H1 (cell line): ENCODE measurements around the gene PTPRD. TPM values are rescaled to one million over a fixed set of nuclear protein-coding genes. Genes with fewer than 3 reads are reported as not detected.

ENCODE experiments used
- CTCF ChIA-PET: fragments of 300-600 bp; sonication (Branson Sonifier 250); formaldehyde crosslinking; loops from one replicate; lab custom pipeline; 2021; ENCODE audit not compliant: partially characterized antibody; lab: Charles Lee
- POLR2A ChIA-PET: fragments of 300-600 bp; sonication (Branson Sonifier 250); formaldehyde crosslinking; loops from one replicate; lab custom pipeline; 2021; ENCODE audit warnings: inconsistent platforms; ENCODE audit not compliant: partially characterized antibody; lab: Charles Lee
- DNase-seq, 2 experiments: peaks; one replicate each; pipeline versions ENCODE4 v3.0.0 to v3.0.0-alpha.2; 2010 to 2022; ENCODE audit warnings: low spot score in 2 of 2, low read depth in 1 of 2, mixed read lengths in 1 of 2
- FAIRE-seq: peaks from 2 replicates; lab custom pipeline; 2011; peaks lifted over from hg19 to GRCh38; lab: Jason Lieb, UNC
- H2AFZ ChIP-seq: 2 replicates; pipeline ENCODE4 v1.8.1; 2012; ENCODE audit warnings: low read length, inconsistent platforms
- H2AK5ac ChIP-seq: 2 replicates; pipeline ENCODE4 v1.6.1; 2013; ENCODE audit warnings: low read depth, low read length
- H2BK120ac ChIP-seq: replicated peaks from 2 replicates; pipeline ENCODE3; 2013; ENCODE audit warnings: low read depth, low read length, inconsistent platforms
- H2BK12ac ChIP-seq: 2 replicates; pipeline ENCODE4 v1.6.1; 2013; ENCODE audit warnings: low read depth, low read length
- H2BK15ac ChIP-seq: 2 replicates; pipeline ENCODE4 v1.6.1; 2013; ENCODE audit warnings: low read length
- H2BK20ac ChIP-seq: 2 replicates; pipeline ENCODE4 v1.6.1; 2013; ENCODE audit warnings: low read length
- H2BK5ac ChIP-seq: 2 replicates; pipeline ENCODE4 v1.6.1; 2013; ENCODE audit warnings: low read depth, low read length
- H3K14ac ChIP-seq: 2 replicates; pipeline ENCODE4 v1.6.1; 2013; ENCODE audit warnings: inconsistent platforms; ENCODE audit not compliant: insufficient read length
- H3K18ac ChIP-seq: 2 replicates; pipeline ENCODE4 v1.6.1; 2013; ENCODE audit warnings: low read length; ENCODE audit errors: extremely low read depth
- H3K23ac ChIP-seq: 2 replicates; pipeline ENCODE4 v1.6.1; 2013; ENCODE audit warnings: inconsistent platforms; ENCODE audit not compliant: insufficient read length
- H3K23me2 ChIP-seq: 2 replicates; pipeline ENCODE4 v1.6.1; 2013; ENCODE audit warnings: low read depth, low read length
- H3K27ac ChIP-seq: 2 replicates; pipeline ENCODE4 v1.6.1; 2011; ENCODE audit warnings: low read depth, low read length, inconsistent platforms
- H3K27me3 ChIP-seq, 4 experiments: replicated peaks in 1 of 4; 1 replicate in 1 of 4; 2 replicates in 3 of 4; pipeline versions ENCODE4 v1.6.1 to v1.8.1; 2011 to 2013; ENCODE audit warnings: low read length in 3 of 4, mild to moderate bottlenecking in 3 of 4, inconsistent platforms in 2 of 4, mixed read lengths in 2 of 4, moderate library complexity in 1 of 4; ENCODE audit not compliant: control insufficient read depth in 3 of 4, insufficient read depth in 3 of 4; ENCODE audit errors: extremely low read depth in 1 of 4
- H3K36me3 ChIP-seq, 4 experiments: 2 replicates each; pipeline versions ENCODE4 v1.6.1 to v1.8.1; 2011 to 2013; ENCODE audit warnings: mild to moderate bottlenecking in 4 of 4, low read length in 3 of 4, moderate library complexity in 2 of 4, control low read depth in 1 of 4, inconsistent platforms in 1 of 4; ENCODE audit not compliant: insufficient read depth in 4 of 4, control insufficient read depth in 2 of 4
- H3K4ac ChIP-seq: replicated peaks from 2 replicates; pipeline ENCODE3; 2013; ENCODE audit warnings: low read length, low read depth, mixed read lengths, inconsistent platforms; ENCODE audit not compliant: insufficient read length
- H3K4me1 ChIP-seq, 4 experiments: replicated peaks in 1 of 4; 1 replicate in 1 of 4; 2 replicates in 3 of 4; pipeline versions ENCODE4 v1.6.1 to v1.8.1; 2011 to 2013; ENCODE audit warnings: low read length in 3 of 4, inconsistent platforms in 2 of 4, mixed read lengths in 1 of 4; ENCODE audit not compliant: insufficient read depth in 4 of 4, control insufficient read depth in 3 of 4
- H3K4me2 ChIP-seq, 2 experiments: 2 replicates each; pipeline versions ENCODE4 v1.6.1 to v1.8.1; 2011 to 2013; ENCODE audit warnings: low read depth in 2 of 2, low read length in 2 of 2, control low read depth in 1 of 2, inconsistent platforms in 1 of 2, mild to moderate bottlenecking in 1 of 2; ENCODE audit not compliant: insufficient read depth in 1 of 2
- H3K4me3 ChIP-seq, 4 experiments: fragments of 200-600, 300-600 bp in 1 of 4; sonication (generic), shearing (Covaris generic), sonication (Bioruptor Twin) in 1 of 4; 2 replicates each; pipeline versions ENCODE4 v1.5.1 to v1.8.1; 2011 to 2016; ENCODE audit warnings: low read length in 4 of 4, low read depth in 3 of 4, control low read depth in 2 of 4, inconsistent platforms in 2 of 4, mild to moderate bottlenecking in 2 of 4, mixed read lengths in 1 of 4, moderate library complexity in 1 of 4; ENCODE audit not compliant: insufficient read depth in 2 of 4; ENCODE audit errors: extremely low read depth in 1 of 4
- H3K56ac ChIP-seq: replicated peaks from 2 replicates; pipeline ENCODE3; 2013; ENCODE audit warnings: low read depth, mild to moderate bottlenecking, mixed read lengths, low read length, inconsistent platforms; ENCODE audit not compliant: insufficient read length
- H3K79me1 ChIP-seq: 2 replicates; pipeline ENCODE4 v1.6.1; 2013; ENCODE audit warnings: low read depth, low read length, control low read depth
- H3K79me2 ChIP-seq, 2 experiments: 2 replicates each; pipeline versions ENCODE4 v1.6.1 to v1.8.1; 2012 to 2013; ENCODE audit warnings: low read length in 2 of 2, mild to moderate bottlenecking in 2 of 2, inconsistent platforms in 1 of 2; ENCODE audit not compliant: insufficient read depth in 2 of 2, control insufficient read depth in 1 of 2
- H3K9ac ChIP-seq, 4 experiments: replicated peaks in 1 of 4; 1 replicate in 1 of 4; 2 replicates in 3 of 4; pipeline versions ENCODE4 v1.6.1 to v1.8.1; 2011 to 2013; ENCODE audit warnings: low read depth in 3 of 4, low read length in 3 of 4, control low read depth in 2 of 4, mild to moderate bottlenecking in 2 of 4, moderate library complexity in 2 of 4, inconsistent platforms in 1 of 4; ENCODE audit errors: extremely low read depth in 1 of 4
- H3K9me3 ChIP-seq, 2 experiments: 2 replicates each; pipeline versions ENCODE4 v1.6.1 to v1.8.1; 2012 to 2013; ENCODE audit warnings: mild to moderate bottlenecking in 2 of 2, moderate library complexity in 2 of 2, control low read depth in 1 of 2, inconsistent platforms in 1 of 2, low read depth in 1 of 2, low read length in 1 of 2, mixed read lengths in 1 of 2; ENCODE audit not compliant: insufficient read depth in 2 of 2
- H4K20me1 ChIP-seq, 2 experiments: replicated peaks in 1 of 2; 2 replicates each; pipeline versions ENCODE3 to v1.8.1; 2011 to 2013; ENCODE audit warnings: inconsistent platforms in 2 of 2, low read length in 2 of 2, mild to moderate bottlenecking in 1 of 2; ENCODE audit not compliant: insufficient read depth in 2 of 2, control insufficient read depth in 1 of 2
- H4K5ac ChIP-seq: 2 replicates; pipeline ENCODE4 v1.6.1; 2013; ENCODE audit warnings: low read length, low read depth, mixed read lengths, inconsistent platforms; ENCODE audit not compliant: insufficient read length
- H4K8ac ChIP-seq: 2 replicates; pipeline ENCODE4 v1.8.0; 2013; ENCODE audit warnings: mild to moderate bottlenecking, moderate library complexity, low read length, inconsistent platforms; ENCODE audit not compliant: insufficient read depth; ENCODE audit errors: extremely low read depth
- H4K91ac ChIP-seq: replicated peaks from 2 replicates; pipeline ENCODE3; 2013; ENCODE audit warnings: low read length, mixed read lengths, inconsistent platforms; ENCODE audit not compliant: insufficient read length
- RXRA ChIP-seq: IDR thresholded peaks from 2 replicates; pipeline ENCODE4 v1.6.1; 2011; ENCODE audit warnings: low read depth, mild to moderate bottlenecking, low read length, moderate library complexity; ENCODE audit not compliant: insufficient read depth
- SP1 ChIP-seq: IDR thresholded peaks from 2 replicates; pipeline ENCODE4 v1.6.1; 2011; ENCODE audit warnings: low read depth, low read length
- WGBS, 2 experiments: shearing (Covaris generic) in 1 of 2; methylation state at CpG; one replicate each; pipeline versions ENCODE4 v1.1.6 to v1.1.7; 2013 to 2015; ENCODE audit warnings: low lambda C conversion rate in 2 of 2, mixed read lengths in 2 of 2, inconsistent platforms in 1 of 2, low coverage in 1 of 2, missing lambda C conversion rate in 1 of 2; ENCODE audit not compliant: insufficient replicate concordance in 2 of 2, insufficient coverage in 1 of 2, insufficient read length in 1 of 2; ENCODE audit errors: extremely low coverage in 1 of 2, missing lambda C conversion rate in 1 of 2; 5-methylcytosine and 5-hydroxymethylcytosine counted together
- polyA plus RNA-seq, 7 experiments: library from polyadenylated mRNA; depleted of rRNA in 3 of 7; stranded (reverse) in 5 of 7; unstranded in 2 of 7; fragments of >200 nt in 5 of 7; fragments of 200-250 nt in 2 of 7; gene quantifications; 1 replicate in 5 of 7; 2 replicates in 1 of 7; 4 replicates in 1 of 7; pipeline versions ENCODE4 v1.2.1 to v1.2.3, GENCODE V29; 2011 to 2013; ENCODE audit warnings: missing spikeins in 2 of 7, mixed read lengths in 2 of 7
- total RNA-seq: library from RNA; stranded (reverse); fragmentation: NEBNext Ultra II Directional; extraction: Animal tissue kit (Norgen Biotek cat#: 25700); gene quantifications from 2 replicates; pipeline ENCODE4 v1.2.1, GENCODE V29; 2021

Gene PTPRD
- total and polyA plus RNA-seq, 2 of the 8 experiments (the other 6 are each of a cell fraction or from before 2014, with no cell fraction given) = 17.2 to 77.0 TPM

GRCh38 chr9:9565700-9566099 lies 1047.1 kb downstream of the PTPRD start:
- Histone ChIP-seq H3K36me3 (no peaks in the 10 kb centered on the region), H2BK15ac (no peak overlapping the region), H2BK5ac (no peak overlapping the region), H2AFZ (no peak overlapping the region), H4K91ac (no peak overlapping the region), H3K79me2 (no peaks in the 10 kb centered on the region), H3K23ac (no peak overlapping the region), H3K14ac (no peak overlapping the region), H4K20me1 (no peaks in the 10 kb centered on the region), H3K9me3 (no peaks in the 10 kb centered on the region), H2BK120ac (no peak overlapping the region)
- CTCF ChIA-PET = no interaction called here
- WGBS, 2 experiments = 100% methylated on average over 1 of the region's 1 CpG; no CpG with 5 or more reads in 1 of the 2 experiments
- no peak for TF ChIP-seq SP1
- no peak for TF ChIP-seq RXRA
- TF ChIP-seq, all 59 proteins: peak for 0
- H3K56ac ChIP-seq = no peak overlapping the region
- H3K27ac ChIP-seq = no peak overlapping the region
- H3K4me3 ChIP-seq = no peak overlapping the region
- no peak overlapping the region for H2BK20ac ChIP-seq
- no peaks in the 10 kb centered on the region for H3K4me1 ChIP-seq
- H3K4me2 ChIP-seq = no peak overlapping the region
- no peaks in the 10 kb centered on the region for H3K23me2 ChIP-seq
- POLR2A ChIA-PET = no interaction called here
- no peak overlapping the region for H2AK5ac ChIP-seq
- H3K79me1 ChIP-seq = no peaks in the 10 kb centered on the region
- no peak overlapping the region for H2BK12ac ChIP-seq
- H4K8ac ChIP-seq = no peak overlapping the region
- H3K9ac ChIP-seq = no peak overlapping the region
- FAIRE-seq (no peak), DNase-seq (no peak)
- H3K18ac ChIP-seq = no peak overlapping the region
- no peak overlapping the region for H3K4ac ChIP-seq
- H4K5ac ChIP-seq = no peak overlapping the region
- H3K27me3 ChIP-seq = no peaks in the 10 kb centered on the region
